Measurements from ENCODE around the gene TBC1D32. TPM values are rescaled to one million over a fixed set of nuclear protein-coding genes. Genes with fewer than 3 reads are reported as not detected.
"Not testable (repeated sequence)": the region's sequence is repeated elsewhere in the genome, so short reads cannot be mapped to it uniquely, and the experiment has no call there.

The TBC1D32 gene
- total and polyA plus RNA-seq, 2 experiments from 2014 or later, result 4.7 to 9.0 TPM

DNA sequence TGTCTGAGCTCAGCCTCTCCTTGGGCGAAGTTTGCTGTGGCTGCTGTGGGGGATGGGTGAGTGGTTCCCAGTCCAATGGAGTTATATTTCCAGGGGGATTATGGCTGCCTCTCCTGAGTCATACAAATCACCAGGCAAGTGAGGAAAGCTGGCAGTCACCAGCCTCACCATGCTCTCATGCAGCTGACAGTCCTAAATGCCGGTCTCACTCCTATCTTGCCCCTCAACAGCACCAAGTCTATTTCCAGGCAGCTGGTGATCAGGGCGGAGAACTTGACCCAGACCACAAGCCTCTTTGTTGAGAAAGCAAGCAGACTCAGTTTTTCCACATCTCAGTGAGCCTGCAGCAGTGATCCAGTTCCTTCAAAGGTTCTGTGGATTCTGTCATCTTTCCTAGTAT lies 98.9 kb downstream of the TBC1D32 start:
- Histone ChIP-seq H3K79me2 (ENCODE audit: insufficient read depth) (no peaks in the 10 kb centered on the region), H3K9me2 (ENCODE audit: insufficient read depth) (0 out of 2 replicates have a peak, but pooled peaks cover 2% of the 10 kb centered on the region), H3F3A (ENCODE audit: insufficient read depth) (no peaks in the 10 kb centered on the region), H3K27me3 (replicated peaks; ENCODE audit: insufficient read depth) (no peaks in the 10 kb centered on the region), H2AFZ (no peak overlapping the region), H3K9ac (no peak overlapping the region), H3K36me3 (ENCODE audit: low read depth) (no peaks in the 10 kb centered on the region), H3K9me3 (ENCODE audit: low read depth) (no peaks in the 10 kb centered on the region), H4K20me1 (ENCODE audit: insufficient read depth) (no peaks in the 10 kb centered on the region), H3K27ac (no peak overlapping the region), H3K4me2 (ENCODE audit: unreplicated experiment) (no peak overlapping the region), H3K4me1 (ENCODE audit: insufficient read depth) (no peaks in the 10 kb centered on the region), H3K4me3 (no peak overlapping the region)
- in situ Hi-C loops (cut with MboI), result no loop called here
- TF ChIP-seq EZH2phosphoT487 (IDR thresholded peaks at IDR 0.05; ENCODE audit: insufficient read depth, low read depth) (no peak), EZH2 (IDR thresholded peaks at IDR 0.05; ENCODE audit: insufficient read depth, poor library complexity, severe bottlenecking) (no peak)
- WGBS, 2 experiments (ENCODE audit: low coverage in 1 of 2, low lambda C conversion rate in 2 of 2, missing lambda C conversion rate in 2 of 2), result 98% methylated on average over 3 of the region's 3 CpGs
- no peak for DNase-seq

DNA sequence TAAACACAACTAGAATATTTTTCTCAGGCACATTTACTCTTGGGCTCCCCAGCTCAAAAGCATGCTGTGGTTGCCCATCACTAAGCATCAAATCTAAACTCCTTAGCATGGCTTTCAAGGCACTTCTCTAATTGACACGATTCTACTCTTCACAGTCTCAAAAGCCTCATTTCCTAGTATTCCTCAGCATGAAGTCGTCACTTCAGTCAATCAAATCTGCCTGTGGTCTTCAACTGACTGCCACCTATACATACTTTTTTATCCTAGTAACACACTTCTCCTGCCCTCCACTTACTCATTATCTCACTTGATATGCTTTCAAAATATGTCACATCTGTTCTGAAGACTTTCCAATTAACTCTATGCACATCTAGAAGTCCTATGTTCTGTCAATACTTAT lies 110.3 kb downstream of the TBC1D32 start:
- Histone ChIP-seq H3K36me3 (ENCODE audit: low read depth) (no peaks in the 10 kb centered on the region), H3K27ac (no peak overlapping the region), H3K4me3 (no peak overlapping the region), H3K27me3 (replicated peaks; ENCODE audit: insufficient read depth) (no peaks in the 10 kb centered on the region), H3K9me2 (ENCODE audit: insufficient read depth) (no peaks in the 10 kb centered on the region), H3K79me2 (ENCODE audit: insufficient read depth) (no peaks in the 10 kb centered on the region), H3F3A (ENCODE audit: insufficient read depth) (no peaks in the 10 kb centered on the region), H3K9me3 (ENCODE audit: low read depth) (no peaks in the 10 kb centered on the region), H2AFZ (no peak overlapping the region), H4K20me1 (ENCODE audit: insufficient read depth) (no peaks in the 10 kb centered on the region), H3K4me2 (ENCODE audit: unreplicated experiment) (no peak overlapping the region), H3K4me1 (ENCODE audit: insufficient read depth) (peaks cover 4% of the 10 kb centered on the region), H3K9ac (no peak overlapping the region)
- 95 to 98% methylated on average over 2 of the region's 2 CpGs for WGBS, 2 experiments (ENCODE audit: low coverage in 1 of 2, low lambda C conversion rate in 2 of 2, missing lambda C conversion rate in 2 of 2)
- TF ChIP-seq EZH2phosphoT487 (IDR thresholded peaks at IDR 0.05; ENCODE audit: insufficient read depth, low read depth) (no peak), EZH2 (IDR thresholded peaks at IDR 0.05; ENCODE audit: insufficient read depth, poor library complexity, severe bottlenecking) (no peak)
- in situ Hi-C loops (cut with MboI), result no loop called here
- DNase-seq, result no peak

DNA sequence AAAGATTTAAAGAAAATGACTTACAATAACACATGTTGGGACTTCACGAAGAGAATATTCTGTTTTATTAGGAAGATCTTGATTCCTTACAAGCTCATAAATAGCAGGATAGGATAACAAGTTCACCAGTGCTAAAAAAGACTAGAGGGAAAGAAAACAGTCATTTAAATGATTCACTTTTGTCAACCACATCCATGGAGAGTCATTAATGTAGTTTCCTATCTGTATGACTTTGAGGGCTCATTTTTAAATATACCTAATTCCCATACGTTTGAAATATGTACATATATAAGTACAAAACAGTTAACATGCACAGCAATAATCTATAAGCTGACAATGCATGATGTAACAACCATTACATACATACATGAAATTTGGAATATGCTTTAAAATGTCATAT lies 111.1 kb downstream of the TBC1D32 start:
- H3K9me2 ChIP-seq (ENCODE audit: insufficient read depth), result no peaks in the 10 kb centered on the region
- peaks cover 4% of the 10 kb centered on the region for H3K4me1 ChIP-seq (ENCODE audit: insufficient read depth)
- H3K27me3 ChIP-seq (replicated peaks; ENCODE audit: insufficient read depth), result no peaks in the 10 kb centered on the region
- H3K36me3 ChIP-seq (ENCODE audit: low read depth), result no peaks in the 10 kb centered on the region
- no peaks in the 10 kb centered on the region for H4K20me1 ChIP-seq (ENCODE audit: insufficient read depth)
- H3K9me3 ChIP-seq (ENCODE audit: low read depth), result no peaks in the 10 kb centered on the region
- no peaks in the 10 kb centered on the region for H3F3A ChIP-seq (ENCODE audit: insufficient read depth)
- no peak overlapping the region for H3K27ac ChIP-seq
- WGBS, 2 experiments (ENCODE audit: low coverage in 1 of 2, low lambda C conversion rate in 2 of 2, missing lambda C conversion rate in 2 of 2), result 69 to 80% methylated on average over 2 of the region's 2 CpGs
- no peak overlapping the region for H3K4me2 ChIP-seq (ENCODE audit: unreplicated experiment)
- peak; percentile 4 for DNase-seq
- H2AFZ ChIP-seq, result no peak overlapping the region
- TF ChIP-seq EZH2phosphoT487 (IDR thresholded peaks at IDR 0.05; ENCODE audit: insufficient read depth, low read depth) (no peak), EZH2 (IDR thresholded peaks at IDR 0.05; ENCODE audit: insufficient read depth, poor library complexity, severe bottlenecking) (no peak)
- H3K9ac ChIP-seq, result no peak overlapping the region
- H3K4me3 ChIP-seq, result no peak overlapping the region
- no peaks in the 10 kb centered on the region for H3K79me2 ChIP-seq (ENCODE audit: insufficient read depth)
- in situ Hi-C loops (cut with MboI), result no loop called here

DNA sequence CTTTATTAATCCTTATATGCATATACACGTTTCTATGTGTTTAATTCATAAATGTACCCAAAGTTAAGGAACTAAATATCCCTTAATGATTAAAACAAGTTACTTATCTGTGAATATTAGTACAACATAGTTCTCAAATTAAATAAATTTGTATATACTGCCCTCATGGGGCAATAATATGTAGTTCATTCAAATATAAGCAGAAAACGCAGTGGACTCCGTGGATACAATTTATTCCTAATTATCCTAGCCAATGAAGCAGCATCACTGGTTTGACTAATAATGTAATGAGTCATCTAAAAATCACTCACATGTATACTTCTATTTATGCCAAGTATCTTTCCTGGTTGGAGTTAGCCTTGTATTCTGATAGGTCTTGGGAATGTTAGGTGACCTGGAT lies 111.6 kb downstream of the TBC1D32 start:
- Histone ChIP-seq H4K20me1 (ENCODE audit: insufficient read depth) (no peaks in the 10 kb centered on the region), H2AFZ (no peak overlapping the region), H3K9ac (no peak overlapping the region), H3K79me2 (ENCODE audit: insufficient read depth) (no peaks in the 10 kb centered on the region), H3K4me1 (ENCODE audit: insufficient read depth) (peaks cover 4% of the 10 kb centered on the region), H3K9me2 (ENCODE audit: insufficient read depth) (no peaks in the 10 kb centered on the region), H3K27me3 (replicated peaks; ENCODE audit: insufficient read depth) (no peaks in the 10 kb centered on the region), H3K9me3 (ENCODE audit: low read depth) (no peaks in the 10 kb centered on the region), H3K27ac (no peak overlapping the region), H3K4me3 (no peak overlapping the region), H3F3A (ENCODE audit: insufficient read depth) (no peaks in the 10 kb centered on the region), H3K4me2 (ENCODE audit: unreplicated experiment) (no peak overlapping the region), H3K36me3 (ENCODE audit: low read depth) (no peaks in the 10 kb centered on the region)
- 7 to 11% methylated on average over 3 of the region's 3 CpGs for WGBS, 2 experiments (ENCODE audit: low coverage in 1 of 2, low lambda C conversion rate in 2 of 2, missing lambda C conversion rate in 2 of 2)
- DNase-seq, result peak; percentile 81
- in situ Hi-C loops (cut with MboI), result no loop called here
- TF ChIP-seq EZH2 (IDR thresholded peaks at IDR 0.05; ENCODE audit: insufficient read depth, poor library complexity, severe bottlenecking), result no peak
- TF ChIP-seq EZH2phosphoT487 (IDR thresholded peaks at IDR 0.05; ENCODE audit: insufficient read depth, low read depth), result no peak

DNA sequence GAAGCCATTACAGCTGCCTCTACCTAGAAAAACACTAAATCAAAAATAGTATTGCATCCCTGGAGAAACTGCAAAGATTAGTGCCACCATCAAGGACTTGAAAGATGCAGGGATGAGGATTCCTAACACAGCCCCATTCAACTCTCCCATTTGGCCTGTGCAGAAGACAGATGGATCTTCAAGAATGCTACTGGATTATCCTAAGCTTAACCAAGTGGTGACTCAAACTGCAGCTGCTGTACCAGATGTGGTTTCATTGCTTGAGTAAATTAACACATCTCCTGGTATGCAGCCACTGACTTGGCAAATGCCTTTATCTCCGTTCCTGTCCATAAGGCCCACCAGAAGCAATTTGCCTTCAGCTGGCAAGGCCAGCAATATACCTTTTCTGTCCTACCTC lies 117.4 kb downstream of the TBC1D32 start:
- no peaks in the 10 kb centered on the region for H3K9me2 ChIP-seq (ENCODE audit: insufficient read depth)
- H3K9ac ChIP-seq, result no peak overlapping the region
- H3F3A ChIP-seq (ENCODE audit: insufficient read depth), result no peaks in the 10 kb centered on the region
- 67 to 92% methylated on average over 1 of the region's 1 CpG for WGBS, 2 experiments (ENCODE audit: low coverage in 1 of 2, low lambda C conversion rate in 2 of 2, missing lambda C conversion rate in 2 of 2)
- TF ChIP-seq EZH2 (IDR thresholded peaks at IDR 0.05; ENCODE audit: insufficient read depth, poor library complexity, severe bottlenecking) (no peak), EZH2phosphoT487 (IDR thresholded peaks at IDR 0.05; ENCODE audit: insufficient read depth, low read depth) (no peak)
- no peak overlapping the region for H3K4me2 ChIP-seq (ENCODE audit: unreplicated experiment)
- no peaks in the 10 kb centered on the region for H4K20me1 ChIP-seq (ENCODE audit: insufficient read depth)
- H3K27ac ChIP-seq, result no peak overlapping the region
- H3K79me2 ChIP-seq (ENCODE audit: insufficient read depth), result no peaks in the 10 kb centered on the region
- H3K4me1 ChIP-seq (ENCODE audit: insufficient read depth), result no peaks in the 10 kb centered on the region
- no peak overlapping the region for H3K4me3 ChIP-seq
- in situ Hi-C loops (cut with MboI), result no loop called here
- DNase-seq, result peak; percentile 19
- no peaks in the 10 kb centered on the region for H3K36me3 ChIP-seq (ENCODE audit: low read depth)
- no peaks in the 10 kb centered on the region for H3K9me3 ChIP-seq (ENCODE audit: low read depth)
- no peaks in the 10 kb centered on the region for H3K27me3 ChIP-seq (replicated peaks; ENCODE audit: insufficient read depth)
- no peak overlapping the region for H2AFZ ChIP-seq

DNA sequence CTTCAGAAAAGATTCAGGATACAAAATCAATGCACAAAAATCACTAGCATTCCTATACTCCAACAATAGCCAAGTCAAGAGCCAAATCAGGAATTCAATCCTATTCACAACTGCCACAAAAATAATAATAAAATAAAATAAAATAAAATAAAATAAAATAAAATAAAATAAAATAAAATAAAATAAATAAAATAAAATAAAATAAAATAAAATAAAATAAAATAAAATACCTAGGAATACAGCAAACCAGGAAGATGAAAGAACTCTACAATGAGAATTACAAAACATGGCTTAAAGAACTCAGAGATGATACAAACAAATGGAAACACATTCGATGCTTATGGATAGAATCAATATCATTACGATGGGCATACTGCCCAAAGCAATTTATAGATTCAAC lies 120.9 kb downstream of the TBC1D32 start:
- WGBS, 2 experiments (ENCODE audit: low coverage in 1 of 2, low lambda C conversion rate in 2 of 2, missing lambda C conversion rate in 2 of 2), result 91 to 95% methylated on average over 2 of the region's 2 CpGs
- in situ Hi-C loops (cut with MboI); H4K20me1 ChIP-seq (ENCODE audit: insufficient read depth); H3K27me3 ChIP-seq (replicated peaks; ENCODE audit: insufficient read depth); H3K4me1 ChIP-seq (ENCODE audit: insufficient read depth); DNase-seq; H2AFZ ChIP-seq; H3K79me2 ChIP-seq (ENCODE audit: insufficient read depth); H3K9me3 ChIP-seq (ENCODE audit: low read depth); H3K4me3 ChIP-seq; H3K36me3 ChIP-seq (ENCODE audit: low read depth); H3K27ac ChIP-seq; H3K4me2 ChIP-seq (ENCODE audit: unreplicated experiment); H3K9ac ChIP-seq; H3K9me2 ChIP-seq (ENCODE audit: insufficient read depth); H3F3A ChIP-seq (ENCODE audit: insufficient read depth): not testable (repeated sequence)

Data from GM23248 (cell line).